Sigmoid colon (tissue), 7 donors: ENCODE data around the gene GLP1R. TPM values are rescaled to one million over a fixed set of nuclear protein-coding genes. Genes with fewer than 3 reads are reported as not detected.
"Not testable (repeated sequence)": the region's sequence is repeated elsewhere in the genome, so short reads cannot be mapped to it uniquely, and the experiment has no call there.

Experiments used
- DNase-seq: peaks from one replicate; pipeline ENCODE4 v3.0.0-alpha.2; 2019
- H3K27ac ChIP-seq, 4 donors: fragments of 200-600 bp; sonication (generic); one replicate each; pipeline ENCODE4 v1.5.1; 2016 to 2019; ENCODE audit warnings: mild to moderate bottlenecking in 1 of 4
- H3K27me3 ChIP-seq, 3 donors: fragments of 200-600 bp; sonication (generic); one replicate each; pipeline ENCODE4 v1.5.1; 2019; ENCODE audit warnings: mild to moderate bottlenecking in 1 of 3
- H3K36me3 ChIP-seq, 4 donors: fragments of 200-600 bp; sonication (generic); one replicate each; pipeline ENCODE4 v1.5.1; 2016 to 2019
- H3K4me1 ChIP-seq, 4 donors: fragments of 200-600 bp; sonication (generic); one replicate each; pipeline ENCODE4 v1.5.1; 2017 to 2019
- H3K4me3 ChIP-seq, 4 donors: fragments of 200-600 bp; sonication (generic); one replicate each; pipeline ENCODE4 v1.5.1; 2017 to 2019; ENCODE audit warnings: mild to moderate bottlenecking in 2 of 4, moderate library complexity in 1 of 4
- H3K9me3 ChIP-seq, 4 donors: fragments of 200-600 bp in 3 of 4; sonication (generic) in 3 of 4; one replicate each; pipeline versions ENCODE4 v1.5.1 to v1.6.1; 2013 to 2019
- CTCF ChIP-seq, 4 experiments: fragments of 450-650 bp in 3 of 4; fragments of 200-600 bp in 1 of 4; IDR thresholded peaks; one replicate each; pipeline ENCODE4 v1.5.1; 2016 to 2019; ENCODE audit warnings: antibody characterized with exemption in 4 of 4, mild to moderate bottlenecking in 3 of 4, moderate library complexity in 2 of 4
- EP300 ChIP-seq, 4 donors: sonication (generic); formaldehyde crosslinking; IDR thresholded peaks; one replicate each; pipeline ENCODE4 v1.6.1; 2017; ENCODE audit warnings: antibody characterized with exemption in 4 of 4
- POLR2A ChIP-seq, 2 donors: fragments of 450-650 bp; IDR thresholded peaks; one replicate each; pipeline ENCODE4 v1.6.1; 2016; ENCODE audit warnings: antibody characterized with exemption in 2 of 2, mild to moderate bottlenecking in 2 of 2, moderate library complexity in 2 of 2
- POLR2AphosphoS5 ChIP-seq, 4 donors: sonication (generic); formaldehyde crosslinking; IDR thresholded peaks; one replicate each; pipeline ENCODE4 v1.6.1; 2017; ENCODE audit warnings: antibody characterized with exemption in 4 of 4
- WGBS, 2 donors: extraction: QIAGEN DNeasy Blood & Tissue Kit; methylation state at CpG; one replicate each; pipeline ENCODE4 v1.1.7; 2013; 5-methylcytosine and 5-hydroxymethylcytosine counted together
- intact Hi-C: fragments of 100-400 bp; cut with DNase I; formaldehyde crosslinking; loops from one replicate; pipeline ENCODE4 v1.15.1; 2023
- polyA plus RNA-seq, 3 donors: library from polyadenylated mRNA; stranded (reverse); fragments of 200-250 nt; gene quantifications; one replicate each; pipeline ENCODE4 v1.2.3, GENCODE V29; 2013
- total RNA-seq, 4 donors: library from RNA; depleted of rRNA; stranded (reverse); fragments of >200 nt; gene quantifications; one replicate each; pipeline ENCODE4 v1.1.0, GENCODE V29; 2016
- donor health status: healthy with polysubstance abuse.
- donor health status: Bipolar disorder and iron deficiency.
- donor health status: healthy.

GLP1R gene
- total and polyA plus RNA-seq, 7 donors = 0.06 to 0.14 TPM; not detected in 5

GRCh38 chr6:39128106-39128505 lies 79.5 kb downstream of the GLP1R start:
- Histone ChIP-seq H3K9me3 (no peaks in the 10 kb centered on the region), H3K27me3 (no peaks in the 10 kb centered on the region), H3K4me3 (no peak overlapping the region), H3K36me3 (no peaks in the 10 kb centered on the region), H3K27ac (no peak overlapping the region), H3K4me1 (no peaks in the 10 kb centered on the region)
- 74 to 84% methylated on average over 3 of the region's 3 CpGs for WGBS, 2 donors
- intact Hi-C loops = no loop called here
- TF ChIP-seq POLR2A (IDR thresholded peaks at IDR 0.05) = no peak
- TF ChIP-seq POLR2AphosphoS5 (IDR thresholded peaks at IDR 0.05) = no peak
- TF ChIP-seq CTCF (IDR thresholded peaks at IDR 0.05) = no peak
- no peak for TF ChIP-seq EP300 (IDR thresholded peaks at IDR 0.05)
- DNase-seq = no peak

- no peak for TF ChIP-seq CTCF (IDR thresholded peaks at IDR 0.05)
- TF ChIP-seq POLR2AphosphoS5 (IDR thresholded peaks at IDR 0.05) = no peak
- no peak for TF ChIP-seq EP300 (IDR thresholded peaks at IDR 0.05)
- no peak for TF ChIP-seq POLR2A (IDR thresholded peaks at IDR 0.05)
- H3K27me3 ChIP-seq = no peaks in the 10 kb centered on the region
- intact Hi-C loops = no loop called here
- no peaks in the 10 kb centered on the region for H3K9me3 ChIP-seq
- H3K36me3 ChIP-seq = no peaks in the 10 kb centered on the region
- no peak for DNase-seq
- H3K4me1 ChIP-seq = no peaks in the 10 kb centered on the region
- H3K27ac ChIP-seq = no peak overlapping the region
- H3K4me3 ChIP-seq = no peak overlapping the region
Observed at GRCh38 chr6:39128832-39129231, 80.3 kb downstream of the GLP1R start.

GRCh38 chr6:39130691-39131090 lies 82.1 kb downstream of the GLP1R start:
- H3K27ac ChIP-seq = no peak overlapping the region
- H3K4me1 ChIP-seq = no peaks in the 10 kb centered on the region
- H3K27me3 ChIP-seq = no peaks in the 10 kb centered on the region
- H3K4me3 ChIP-seq = no peak overlapping the region
- DNase-seq = no peak
- H3K9me3 ChIP-seq = no peaks in the 10 kb centered on the region
- no peaks in the 10 kb centered on the region for H3K36me3 ChIP-seq
- WGBS, 2 donors = 77 to 95% methylated on average over 1 of the region's 1 CpG
- TF ChIP-seq POLR2AphosphoS5 (IDR thresholded peaks at IDR 0.05) (no peak), POLR2A (IDR thresholded peaks at IDR 0.05) (no peak), CTCF (IDR thresholded peaks at IDR 0.05) (no peak), EP300 (IDR thresholded peaks at IDR 0.05) (no peak)
- intact Hi-C loops = no loop called here

- H3K27me3 ChIP-seq, H3K4me3 ChIP-seq, DNase-seq, H3K36me3 ChIP-seq, H3K27ac ChIP-seq, H3K9me3 ChIP-seq, intact Hi-C loops, H3K4me1 ChIP-seq: not testable (repeated sequence)
- 69 to 80% methylated on average over 3 of the region's 3 CpGs for WGBS, 2 donors
Observed at GRCh38 chr6:39134761-39135160, 86.2 kb downstream of the GLP1R start.

GRCh38 chr6:39136207-39136606 lies 87.6 kb downstream of the GLP1R start:
- H3K27me3 ChIP-seq, H3K36me3 ChIP-seq, intact Hi-C loops, H3K4me1 ChIP-seq, H3K9me3 ChIP-seq, H3K27ac ChIP-seq, H3K4me3 ChIP-seq, DNase-seq: not testable (repeated sequence)
- 69 to 78% methylated on average over 7 of the region's 7 CpGs for WGBS, 2 donors

GRCh38 chr6:39137245-39137644 lies 88.7 kb downstream of the GLP1R start:
- 8 to 31% methylated on average over 2 of the region's 2 CpGs for WGBS, 2 donors
- H3K27me3 ChIP-seq = no peaks in the 10 kb centered on the region
- intact Hi-C loops = no loop called here
- no peak for DNase-seq
- peaks cover 0 to 6% (median 2%) of the 10 kb centered on the region in 4 donors for H3K9me3 ChIP-seq
- H3K4me3 ChIP-seq = no peak overlapping the region
- no peak overlapping the region for H3K27ac ChIP-seq
- TF ChIP-seq CTCF (IDR thresholded peaks at IDR 0.05) (no peak), POLR2AphosphoS5 (IDR thresholded peaks at IDR 0.05) (no peak), EP300 (IDR thresholded peaks at IDR 0.05) (no peak), POLR2A (IDR thresholded peaks at IDR 0.05) (no peak)
- H3K4me1 ChIP-seq = no peaks in the 10 kb centered on the region
- H3K36me3 ChIP-seq = no peaks in the 10 kb centered on the region
